A673 (cell line): ENCODE measurements around the gene DDIAS. TPM values are rescaled to one million over a fixed set of nuclear protein-coding genes. Genes with fewer than 3 reads are reported as not detected.
"Not testable (repeated sequence)": the region's sequence is repeated elsewhere in the genome, so short reads cannot be mapped to it uniquely, and the experiment has no call there.

Experiments used
- BruUV-seq: library from RNA; stranded (reverse); fragments of 400-500 nt; replicated peaks from 2 replicates; lab custom pipeline; 2021; lab: Mats Ljungman, UMichigan
- CTCF ChIA-PET: fragments of 300-600 bp; sonication (Branson Sonifier 250); formaldehyde crosslinking; loops from one replicate; lab custom pipeline; 2022; ENCODE audit warnings: antibody characterized with exemption; lab: Charles Lee
- POLR2A ChIA-PET: fragments of 300-600 bp; sonication (Branson Sonifier 250); formaldehyde crosslinking; loops from one replicate; lab custom pipeline; 2022; ENCODE audit warnings: antibody characterized with exemption; ENCODE audit not compliant: low non-redundant PET; lab: Charles Lee
- DNase-seq: peaks from one replicate; pipeline ENCODE4 v3.0.0-alpha.2; 2015; ENCODE audit warnings: low spot score
- H3K27ac ChIP-seq: fragments of 200-600 bp; sonication (generic); 2 replicates; pipeline ENCODE4 v1.5.1; 2016; ENCODE audit warnings: mixed run types, low read depth, mild to moderate bottlenecking, mixed read lengths, antibody characterized with exemption, low read length; ENCODE audit not compliant: poor library complexity, severe bottlenecking
- H3K27me3 ChIP-seq: fragments of 200-600 bp; sonication (generic); replicated peaks from 2 replicates; pipeline ENCODE4 v1.6.1; 2017; ENCODE audit warnings: mixed run types, low read depth, mild to moderate bottlenecking, mixed read lengths, antibody characterized with exemption, low read length; ENCODE audit not compliant: insufficient read depth, poor library complexity
- H3K36me3 ChIP-seq: fragments of 200-600 bp; sonication (generic); 2 replicates; pipeline ENCODE4 v1.6.1; 2016; ENCODE audit warnings: mixed run types, mild to moderate bottlenecking, mixed read lengths, antibody characterized with exemption, low read length; ENCODE audit not compliant: insufficient read depth, poor library complexity, severe bottlenecking
- H3K4me1 ChIP-seq: fragments of 200-600 bp; sonication (generic); 2 replicates; pipeline ENCODE4 v1.6.1; 2017; ENCODE audit warnings: mixed run types, mild to moderate bottlenecking, mixed read lengths, antibody characterized with exemption, low read length; ENCODE audit not compliant: insufficient read depth, poor library complexity, severe bottlenecking
- H3K4me3 ChIP-seq: fragments of 200-600 bp; sonication (generic); 2 replicates; pipeline ENCODE4 v1.5.1; 2016; ENCODE audit warnings: low read depth, mixed run types, mild to moderate bottlenecking, mixed read lengths, low read length; ENCODE audit not compliant: poor library complexity, severe bottlenecking
- H3K9me3 ChIP-seq: fragments of 200-600 bp; sonication (generic); 2 replicates; pipeline ENCODE4 v1.6.1; 2016; ENCODE audit warnings: mixed run types, low read depth, mild to moderate bottlenecking, mixed read lengths, antibody characterized with exemption, low read length; ENCODE audit not compliant: poor library complexity, severe bottlenecking
- CTCF ChIP-seq: fragments of 300-800, 200-600 bp; sonication (generic); conservative IDR thresholded peaks from 2 replicates; pipeline ENCODE4 v1.5.1; 2017; ENCODE audit warnings: low read depth, mild to moderate bottlenecking, antibody characterized with exemption, low read length, moderate library complexity, mixed read lengths
- EZH2 ChIP-seq: fragments of 200-600 bp; sonication (generic); IDR thresholded peaks from 2 replicates; pipeline ENCODE4 v1.6.1; 2017; ENCODE audit warnings: borderline replicate concordance, low read depth, mild to moderate bottlenecking, mixed read lengths, antibody characterized with exemption, low read length; ENCODE audit not compliant: poor library complexity, severe bottlenecking
- intact Hi-C: fragments of 100-400 bp; cut with micrococcal nuclease; formaldehyde crosslinking; loops from one replicate; pipeline ENCODE4 v1.10.0; 2022; ENCODE audit not compliant: unreplicated experiment
- total RNA-seq: library from RNA; stranded (reverse); gene quantifications from 2 replicates; pipeline ENCODE4 v1.2.3, GENCODE V29; 2021

Gene DDIAS
- total RNA-seq, 1 experiment from 2014 or later = 41.5 TPM

GRCh38 chr11:82967381-82967780 lies 65.8 kb downstream of the DDIAS start:
- CTCF ChIA-PET = no interaction called here
- intact Hi-C loops = no loop called here

GRCh38 chr11:82969811-82970210 lies 68.3 kb downstream of the DDIAS start:
- Histone ChIP-seq H3K36me3 (no peaks in the 10 kb centered on the region), H3K27me3 (no peaks in the 10 kb centered on the region), H3K27ac (no peak overlapping the region), H3K4me3 (no peak overlapping the region), H3K4me1 (no peaks in the 10 kb centered on the region), H3K9me3 (no peaks in the 10 kb centered on the region)
- no peak for TF ChIP-seq EZH2
- TF ChIP-seq CTCF = no peak
- CTCF ChIA-PET = no interaction called here
- POLR2A ChIA-PET = no interaction called here
- intact Hi-C loops = no loop called here
- no peak for DNase-seq
- no TSS peak for BruUV-seq

More at GRCh38 chr11:82967381-82967780, 65.8 kb downstream of the DDIAS start:
- TF ChIP-seq CTCF = no peak
- no peak for TF ChIP-seq EZH2
- Histone ChIP-seq H3K4me3 (no peak overlapping the region), H3K9me3 (no peaks in the 10 kb centered on the region), H3K36me3 (no peaks in the 10 kb centered on the region), H3K27ac (no peak overlapping the region), H3K4me1 (no peaks in the 10 kb centered on the region), H3K27me3 (no peaks in the 10 kb centered on the region)
- DNase-seq = no peak
- POLR2A ChIA-PET = no interaction called here
- BruUV-seq = no TSS peak

- intact Hi-C loops, POLR2A ChIA-PET, H3K4me1 ChIP-seq, H3K27me3 ChIP-seq, BruUV-seq, H3K36me3 ChIP-seq, H3K27ac ChIP-seq, H3K9me3 ChIP-seq, CTCF ChIA-PET, H3K4me3 ChIP-seq, DNase-seq: not testable (repeated sequence)
Observed at GRCh38 chr11:82970507-82971083, 69.1 kb downstream of the DDIAS start.

- DNase-seq, intact Hi-C loops, H3K27me3 ChIP-seq, H3K4me1 ChIP-seq, H3K27ac ChIP-seq, H3K4me3 ChIP-seq, BruUV-seq, H3K36me3 ChIP-seq, H3K9me3 ChIP-seq, CTCF ChIA-PET, POLR2A ChIA-PET: not testable (repeated sequence)
Observed at GRCh38 chr11:82971519-82971946, 70.0 kb downstream of the DDIAS start.
